ENCODE results near the gene KCNQ5. TPM values are rescaled to one million over a fixed set of nuclear protein-coding genes. Genes with fewer than 3 reads are reported as not detected.
A peak's percentile ranks its signal among the peaks of the same experiment; 100 is the strongest.

Gene KCNQ5
- total RNA-seq, 1 experiment from 2014 or later, result 4.4 TPM

DNA sequence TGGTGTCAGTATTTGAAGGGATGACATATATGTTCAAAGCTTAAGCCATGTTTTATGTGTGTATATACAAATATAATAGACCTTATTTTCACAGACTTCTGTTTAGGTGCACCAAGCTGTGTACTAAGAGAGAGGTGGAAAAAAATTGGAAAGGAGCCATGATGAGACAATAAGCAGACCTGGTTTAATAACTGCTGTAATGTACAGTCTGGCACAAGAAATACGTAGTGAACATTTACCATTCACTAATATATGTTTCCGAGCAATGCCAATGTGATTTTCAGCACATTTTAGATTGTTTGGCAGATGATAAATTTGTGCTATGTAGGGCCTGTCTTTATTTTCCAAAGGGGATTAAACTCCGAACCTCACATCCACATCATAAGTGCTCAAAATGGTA, 487.1 kb downstream of the KCNQ5 start:
- no peak for DNase-seq (ENCODE audit: low read depth)

DNA sequence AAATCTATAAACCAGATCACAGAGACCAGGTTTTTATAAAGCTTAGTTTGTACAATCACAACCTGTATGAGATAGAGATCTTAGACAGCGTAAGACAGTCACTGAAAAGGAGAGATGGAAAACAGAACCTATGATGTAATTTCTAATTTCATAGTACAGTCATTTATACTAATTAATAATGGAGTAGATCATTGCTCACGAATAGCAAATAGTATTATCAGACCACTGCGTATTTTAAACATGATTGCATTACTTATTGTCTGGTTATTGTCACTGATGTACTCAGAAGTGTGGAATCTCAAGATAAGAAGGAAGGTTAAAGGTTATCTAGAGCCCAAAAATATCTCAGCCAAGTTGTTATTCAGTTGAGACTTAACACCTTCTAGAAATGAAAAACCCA, 487.8 kb downstream of the KCNQ5 start:
- DNase-seq (ENCODE audit: low read depth), result no peak

DNA sequence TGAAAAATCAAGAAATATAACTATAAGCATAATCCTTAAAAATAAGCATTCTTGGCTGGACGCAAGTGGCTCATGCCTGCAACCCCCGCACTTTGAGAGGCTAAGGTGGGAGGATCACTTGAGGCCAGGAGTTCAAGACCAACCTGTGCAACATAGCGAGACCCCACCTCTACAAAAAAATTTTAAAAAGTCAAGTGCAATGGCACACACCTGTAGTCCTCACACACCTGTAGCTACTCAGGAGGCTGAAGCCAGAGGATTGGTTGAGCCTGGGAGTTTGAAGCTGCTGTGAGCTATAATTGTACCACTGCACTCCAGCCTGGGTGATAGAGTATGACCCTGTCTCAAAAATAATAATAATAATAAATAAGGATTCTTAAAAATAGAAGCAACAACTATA, 494.5 kb downstream of the KCNQ5 start:
- no peak for DNase-seq (ENCODE audit: low read depth)

DNA sequence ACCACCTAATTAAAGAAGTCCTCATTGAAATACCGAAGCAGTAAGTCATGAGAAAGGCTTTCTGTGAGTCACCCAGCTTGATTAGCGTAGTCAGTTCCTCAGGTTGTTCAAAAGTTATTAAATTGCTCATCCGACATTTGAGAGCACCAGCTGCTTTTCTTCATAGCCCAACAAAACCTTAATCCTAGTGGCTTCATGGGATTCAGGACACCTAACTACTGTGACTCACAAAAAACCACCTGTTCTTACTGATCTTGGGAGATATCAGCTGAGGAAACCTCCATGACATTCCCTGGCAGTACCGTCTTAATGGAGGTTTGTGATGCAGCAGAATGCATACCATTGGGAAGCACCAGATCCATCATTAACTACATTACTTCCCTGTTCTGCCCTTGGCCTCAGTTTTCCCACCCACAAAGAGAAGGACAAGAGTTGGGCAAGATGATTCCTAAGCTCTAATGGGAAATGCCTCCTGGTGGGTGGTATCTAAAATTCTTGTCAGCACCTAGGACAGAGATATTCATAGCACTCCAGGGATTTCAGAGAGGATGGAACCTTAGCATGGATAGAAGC, 499.6 kb downstream of the KCNQ5 start:
- peak; percentile 78 for DNase-seq (ENCODE audit: low read depth)

DNA sequence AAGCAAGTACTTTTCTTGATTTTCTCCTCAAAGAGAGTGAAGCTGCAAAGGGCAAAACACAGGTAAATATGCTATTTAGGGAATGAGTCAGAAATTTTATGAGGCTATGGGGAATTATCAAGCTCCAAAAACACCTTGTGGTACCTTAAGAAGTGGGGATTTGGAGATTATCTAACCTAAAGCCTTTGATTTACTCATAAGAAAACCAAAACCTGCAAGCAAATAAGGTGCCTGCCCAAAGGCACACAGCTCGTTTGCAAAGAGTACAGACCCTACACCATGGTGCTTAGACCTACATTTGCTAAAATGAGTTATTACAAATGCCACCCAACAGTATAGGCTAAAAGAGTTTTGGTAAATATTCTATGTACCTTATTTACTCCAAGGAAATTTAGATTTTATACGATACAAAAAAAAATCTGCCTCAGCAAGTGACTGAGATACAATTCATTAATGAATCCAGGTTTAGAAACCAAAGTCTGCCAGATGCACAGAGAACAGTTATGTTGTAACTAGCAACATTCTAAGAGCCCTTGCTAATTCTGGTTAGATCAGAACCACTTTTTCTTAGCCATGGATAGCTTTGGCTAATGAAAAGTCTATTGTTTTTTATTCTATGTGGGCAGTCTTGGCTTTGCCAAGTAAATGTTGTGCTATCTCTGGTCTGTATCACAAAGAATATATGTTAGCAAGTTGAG, 501.9 kb downstream of the KCNQ5 start:
- no peak for DNase-seq (ENCODE audit: low read depth)

DNA sequence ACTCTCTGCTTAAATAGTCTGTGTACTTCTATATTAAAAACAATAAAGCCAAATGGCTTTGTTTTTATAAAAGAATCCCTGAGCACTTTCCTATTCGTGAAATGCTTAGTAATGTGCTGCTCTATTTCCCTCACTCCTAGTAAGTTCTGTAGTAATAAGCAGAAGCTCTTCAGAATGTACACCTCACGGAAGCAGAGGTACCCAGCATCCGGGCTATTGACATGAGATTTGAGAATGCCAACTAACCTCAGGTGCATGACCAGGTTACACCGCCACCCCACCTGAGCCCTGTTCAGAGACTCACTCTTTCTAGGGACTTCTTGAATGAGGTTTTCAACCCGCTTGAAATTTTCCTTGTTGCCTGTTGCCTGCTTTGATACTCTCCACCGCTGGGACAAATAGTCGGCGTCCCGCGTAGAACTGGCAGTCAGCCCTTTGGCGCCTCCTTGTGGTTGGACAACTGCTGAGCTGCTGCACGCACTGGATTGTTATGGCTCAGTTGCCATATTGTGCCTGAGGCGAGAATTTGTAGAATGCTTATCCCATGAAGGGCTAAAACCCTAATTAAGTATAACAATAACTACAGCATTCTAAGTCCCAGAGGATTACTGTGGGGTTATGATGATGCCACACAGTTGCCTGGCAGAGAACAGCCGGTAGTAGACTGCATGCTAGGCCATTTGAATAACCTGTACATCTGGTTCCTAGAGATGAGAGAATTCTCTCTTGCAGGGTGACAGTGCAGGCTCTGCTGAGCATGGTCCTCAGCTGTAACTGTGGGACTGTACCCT, 508.0 kb downstream of the KCNQ5 start:
- peak; percentile 90 for DNase-seq (ENCODE audit: low read depth)

DNA sequence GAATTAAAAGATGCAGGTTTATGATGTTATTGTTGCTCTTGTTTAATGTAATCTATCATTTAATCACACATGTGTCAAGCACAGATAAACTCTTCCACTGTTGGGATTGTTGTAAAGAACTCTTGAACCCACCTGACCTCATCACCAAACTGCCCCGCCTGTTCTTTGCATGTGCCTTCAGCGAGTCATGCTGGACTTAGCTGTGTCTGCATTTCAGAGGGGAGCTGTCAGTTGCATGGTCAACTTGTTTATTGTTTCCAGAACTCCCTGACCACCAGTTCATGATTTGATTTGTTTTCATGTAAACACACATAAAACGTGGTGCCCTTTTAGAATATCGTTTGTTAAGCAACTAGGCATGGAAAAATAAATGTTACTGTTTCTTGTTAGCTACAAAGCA, 509.8 kb downstream of the KCNQ5 start:
- DNase-seq (ENCODE audit: low read depth), result peak; percentile 23

DNA sequence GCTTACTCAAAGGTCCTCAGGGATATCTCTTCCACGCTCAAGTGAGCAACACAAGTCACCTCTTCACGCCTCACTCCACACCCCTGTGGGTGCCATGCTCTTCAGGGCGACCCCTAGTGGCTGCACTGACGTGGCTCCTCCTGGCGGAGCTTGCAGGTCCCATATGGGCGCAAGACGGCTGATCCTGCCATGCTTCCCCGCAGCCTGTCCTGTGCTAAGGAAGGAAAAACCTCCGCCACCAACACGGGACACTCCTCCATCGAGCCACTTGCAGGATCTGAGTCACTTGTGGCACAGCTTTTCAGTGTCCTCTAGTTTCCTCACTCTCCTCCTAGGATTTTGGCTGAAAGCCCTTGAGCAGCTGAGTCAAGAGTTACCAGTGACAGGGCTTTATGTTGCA, 512.7 kb downstream of the KCNQ5 start:
- DNase-seq (ENCODE audit: low read depth), result peak; percentile 48

DNA sequence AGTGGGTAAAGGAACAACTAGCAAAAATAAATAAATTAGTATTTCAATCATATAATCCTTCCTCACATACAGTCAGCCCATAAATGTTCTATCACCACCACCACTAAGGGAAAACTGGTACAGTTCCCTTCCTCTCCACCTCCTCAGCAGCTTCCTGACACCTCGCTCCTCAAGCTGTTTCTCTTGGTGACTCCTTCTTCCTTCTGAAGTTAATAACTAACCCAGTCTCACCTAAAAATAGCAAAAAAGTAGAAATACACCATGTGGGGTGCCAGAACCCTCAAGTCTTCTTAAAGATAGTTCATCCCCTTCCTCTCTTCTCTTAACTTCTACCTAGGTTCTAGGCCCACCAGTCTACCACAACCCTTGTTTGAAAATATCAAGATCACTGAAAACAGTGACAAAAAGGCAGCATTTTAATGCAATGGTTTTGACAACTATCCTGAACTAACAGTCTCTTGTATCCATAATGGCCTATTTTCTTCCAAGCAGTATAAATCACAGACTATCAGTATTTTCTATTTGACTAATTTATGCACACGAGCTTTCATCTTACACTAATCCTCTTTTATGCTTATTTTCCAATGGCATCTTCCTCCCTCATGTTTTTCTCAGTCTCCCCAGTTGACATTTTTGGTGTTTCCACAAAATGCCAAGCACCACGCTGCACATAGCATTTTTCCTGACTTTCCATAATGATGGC, 518.0 kb downstream of the KCNQ5 start:
- no peak for DNase-seq (ENCODE audit: low read depth)

DNA sequence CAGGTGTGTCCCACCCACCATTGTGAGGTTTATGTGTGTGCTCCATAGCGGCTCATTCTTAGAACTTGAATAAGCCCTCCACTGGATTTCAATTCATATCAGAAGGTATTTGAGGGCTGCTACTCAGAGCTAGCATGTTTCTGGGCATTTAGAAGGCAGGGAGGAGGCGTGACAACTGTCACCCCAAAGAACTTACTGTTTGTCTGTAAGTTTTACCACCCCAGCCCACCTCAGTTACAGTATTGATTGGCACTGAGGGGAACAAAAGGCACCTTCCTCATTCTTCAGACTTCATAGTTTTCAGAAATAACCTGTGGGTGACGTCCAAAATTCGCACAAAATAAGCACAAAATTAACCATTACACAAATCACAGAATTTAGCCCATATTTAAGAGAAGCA, 521.7 kb downstream of the KCNQ5 start:
- DNase-seq (ENCODE audit: low read depth), result no peak

DNA sequence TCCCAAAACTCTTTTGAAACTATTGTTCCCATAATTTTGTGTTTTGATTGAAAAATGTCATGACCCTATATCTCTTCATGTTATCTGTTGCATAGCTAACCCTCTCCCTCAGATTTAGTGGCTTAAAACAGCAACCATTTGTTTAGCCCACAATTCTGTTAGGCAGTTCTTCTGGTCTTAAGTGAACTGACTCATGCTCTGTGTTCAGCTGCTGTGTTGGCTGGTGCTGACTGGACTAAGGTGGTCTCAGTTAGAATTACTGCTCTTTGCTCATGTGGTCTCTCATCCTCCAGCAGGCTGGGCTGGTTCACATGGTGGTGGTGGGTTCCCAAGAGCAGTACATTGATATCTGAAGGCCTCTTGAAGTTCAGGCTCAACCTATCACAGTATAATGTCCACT, 522.7 kb downstream of the KCNQ5 start:
- no peak for DNase-seq (ENCODE audit: low read depth)

DNA sequence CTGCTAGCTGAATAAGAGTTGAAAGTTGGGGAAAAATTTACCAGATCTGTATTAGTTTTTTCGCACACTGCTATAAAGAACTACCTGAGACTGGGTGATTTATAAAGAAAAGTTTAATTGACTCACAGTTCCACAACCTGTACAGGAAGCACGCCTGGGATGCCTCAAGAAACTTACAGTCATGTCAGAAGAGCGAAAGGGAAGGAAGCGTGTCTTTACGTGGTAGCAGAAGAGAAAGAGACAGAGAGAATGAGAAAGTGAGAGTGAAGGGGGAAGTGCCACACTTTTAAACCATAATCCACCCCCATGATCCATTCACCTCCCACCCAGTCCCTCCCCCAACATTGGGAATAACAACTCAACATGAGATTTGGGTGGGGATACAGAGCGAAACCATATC, 523.8 kb downstream of the KCNQ5 start:
- DNase-seq (ENCODE audit: low read depth), result no peak

DNA sequence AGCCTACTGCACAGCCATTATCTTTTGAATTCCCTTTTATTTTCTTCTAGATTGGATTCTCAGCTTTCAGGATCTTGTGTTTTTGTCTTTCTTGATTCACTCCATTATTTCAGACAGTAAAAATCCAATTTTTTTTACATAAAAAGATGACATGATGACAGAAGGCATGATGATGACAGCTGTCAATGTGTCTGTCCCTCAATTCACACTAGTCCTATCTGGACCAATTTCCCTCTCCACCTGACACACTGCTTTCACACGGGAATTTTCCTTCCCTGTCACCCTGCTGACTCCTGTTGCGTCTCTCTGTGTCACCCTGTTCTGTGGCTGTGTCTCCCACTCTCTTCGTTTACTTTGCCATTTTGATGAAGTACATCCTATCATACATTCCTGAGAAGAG, 529.9 kb downstream of the KCNQ5 start:
- DNase-seq (ENCODE audit: low read depth), result no peak

DNA sequence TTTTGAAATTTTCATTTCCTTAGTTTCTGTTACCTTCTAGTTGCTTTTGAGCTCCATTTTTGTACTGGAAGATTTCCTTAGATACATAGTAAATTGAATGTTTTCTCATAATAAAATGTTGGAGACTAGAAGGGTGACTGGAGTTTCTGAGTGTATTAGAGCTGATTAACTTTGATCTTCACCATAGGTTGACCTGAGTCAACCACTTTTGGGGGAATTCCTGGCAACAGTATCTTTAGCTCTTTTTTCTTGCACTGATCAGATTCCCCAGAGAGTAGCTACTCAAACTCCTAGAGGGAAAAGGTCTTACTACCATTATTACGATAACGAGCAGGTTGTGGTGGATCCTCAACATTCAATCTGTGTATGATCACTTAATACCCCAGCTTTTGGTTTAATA, 530.7 kb downstream of the KCNQ5 start:
- DNase-seq (ENCODE audit: low read depth), result no peak

DNA sequence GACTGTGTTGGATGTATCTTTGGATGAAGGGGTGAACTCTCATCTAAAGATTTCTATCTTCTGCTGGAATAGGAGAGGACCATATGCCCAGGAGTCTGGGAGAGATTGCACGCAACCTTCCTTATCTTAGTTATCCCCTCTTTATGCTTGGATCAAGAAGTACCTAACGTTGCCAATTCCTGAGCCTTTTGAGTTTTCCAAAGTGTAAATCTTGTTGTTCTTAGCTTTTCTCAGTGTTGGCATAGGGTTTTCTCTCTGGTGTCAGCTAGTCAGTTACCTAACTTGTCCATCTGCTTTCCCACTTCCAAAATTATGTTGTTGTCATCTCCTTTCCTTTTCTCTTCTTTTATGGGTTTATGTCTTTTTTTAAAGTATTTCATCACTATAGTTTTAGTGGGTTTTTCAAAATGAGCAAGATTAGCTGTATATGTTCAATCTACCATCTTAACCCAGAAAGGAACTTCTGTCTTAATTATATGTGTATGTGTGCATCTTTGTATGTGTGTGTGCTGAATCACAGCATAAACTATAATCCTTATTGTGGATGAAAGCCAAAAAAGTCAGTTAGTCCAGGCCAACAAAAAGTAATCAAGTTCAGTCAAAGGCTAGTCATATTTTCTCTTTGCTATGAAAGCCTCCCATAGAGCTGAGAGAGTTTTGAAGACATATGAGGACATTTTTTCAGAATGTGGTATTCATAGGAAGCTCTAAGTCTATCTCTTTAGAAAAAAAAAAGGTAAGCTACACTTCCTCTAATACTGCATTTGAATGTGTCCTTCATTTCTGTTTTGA, 531.3 kb downstream of the KCNQ5 start:
- no peak for DNase-seq (ENCODE audit: low read depth)

DNA sequence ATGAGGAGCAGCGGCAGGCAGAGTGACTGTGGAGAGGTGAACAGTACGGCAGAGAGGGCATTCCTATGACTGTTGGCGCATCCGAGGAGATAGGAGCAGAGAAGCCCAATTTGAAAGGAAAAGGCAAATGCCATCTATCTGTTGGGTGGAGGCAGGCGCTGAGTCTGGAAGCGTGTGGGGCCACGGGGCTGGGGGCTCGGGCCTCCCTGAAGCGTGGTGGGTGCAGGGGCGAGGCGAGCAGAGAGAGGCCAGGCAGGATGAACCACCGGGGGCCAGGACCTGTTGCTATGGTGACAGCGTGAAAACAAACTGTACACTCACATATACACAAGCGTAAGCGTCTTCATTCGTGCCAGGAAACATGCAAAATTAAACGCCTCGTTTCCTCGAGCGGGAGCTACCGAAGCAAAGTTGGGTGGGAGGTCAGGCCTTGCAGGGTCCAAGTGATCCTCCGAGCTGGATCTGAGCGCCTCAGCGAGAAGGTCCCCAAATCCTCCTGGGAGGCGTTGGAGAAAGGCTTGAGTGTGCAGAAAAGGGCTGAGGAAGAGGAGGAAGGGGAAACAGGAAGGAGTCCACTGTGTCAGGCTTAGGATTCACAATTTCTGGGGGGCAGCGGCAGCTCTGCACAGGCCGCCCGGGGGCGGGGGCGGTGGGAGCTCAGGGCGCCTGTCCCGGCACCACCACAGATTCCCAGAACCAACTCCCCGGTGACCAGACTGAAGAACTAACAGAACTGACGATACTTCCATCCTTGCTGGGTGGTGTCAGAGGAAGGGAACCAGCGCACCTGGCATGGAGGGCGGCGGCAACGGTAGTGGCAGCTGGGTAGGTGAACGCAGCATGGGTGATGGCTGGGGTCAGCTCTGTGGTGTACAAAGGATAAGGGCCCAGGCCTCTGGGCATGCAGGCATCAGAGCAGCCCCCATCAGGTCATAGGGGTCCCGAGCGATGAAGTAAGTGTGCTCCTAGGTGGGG, 535.2 kb downstream of the KCNQ5 start:
- DNase-seq (ENCODE audit: low read depth), result peak; percentile 11

DNA sequence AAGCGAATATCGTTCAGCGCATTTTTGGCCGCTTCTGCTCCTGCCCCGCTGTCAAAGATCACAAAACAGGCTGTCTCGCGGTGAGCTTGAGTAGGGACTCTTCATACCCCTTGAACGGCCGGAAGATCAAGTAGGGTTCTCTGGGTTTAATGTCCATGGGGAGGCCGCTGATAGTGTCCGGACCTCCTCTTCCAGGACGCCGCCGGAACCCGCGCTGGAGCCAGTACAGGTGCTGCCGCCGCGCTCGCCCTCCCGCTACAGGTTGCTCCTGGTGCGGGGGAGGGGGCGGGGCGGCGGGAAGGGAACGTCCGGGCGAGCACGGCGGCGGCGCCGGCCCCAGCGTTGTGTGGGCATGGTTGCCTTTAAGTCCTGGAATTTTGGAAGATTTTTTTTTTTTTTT, 536.0 kb downstream of the KCNQ5 start:
- DNase-seq (ENCODE audit: low read depth), result no peak

DNA sequence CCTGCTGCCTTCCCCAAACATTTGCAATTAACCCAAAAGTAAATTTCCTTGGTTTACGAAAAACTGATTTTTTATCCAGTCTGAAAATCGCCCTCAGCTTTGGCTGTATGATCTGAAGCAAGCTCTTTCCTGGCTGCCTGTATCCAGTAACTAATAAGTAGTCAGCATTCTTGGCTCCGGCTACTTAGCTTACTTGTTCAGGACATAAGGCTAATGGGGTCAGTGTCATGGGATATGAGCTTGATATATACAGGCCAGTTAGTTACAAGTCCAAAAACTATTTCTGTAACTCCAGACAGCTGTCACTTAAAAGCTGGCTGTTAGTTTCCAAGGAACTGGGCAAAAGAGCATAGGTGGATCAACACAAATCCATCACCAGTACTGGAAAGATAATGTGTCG, 547.2 kb downstream of the KCNQ5 start:
- no peak for DNase-seq (ENCODE audit: low read depth)

DNA sequence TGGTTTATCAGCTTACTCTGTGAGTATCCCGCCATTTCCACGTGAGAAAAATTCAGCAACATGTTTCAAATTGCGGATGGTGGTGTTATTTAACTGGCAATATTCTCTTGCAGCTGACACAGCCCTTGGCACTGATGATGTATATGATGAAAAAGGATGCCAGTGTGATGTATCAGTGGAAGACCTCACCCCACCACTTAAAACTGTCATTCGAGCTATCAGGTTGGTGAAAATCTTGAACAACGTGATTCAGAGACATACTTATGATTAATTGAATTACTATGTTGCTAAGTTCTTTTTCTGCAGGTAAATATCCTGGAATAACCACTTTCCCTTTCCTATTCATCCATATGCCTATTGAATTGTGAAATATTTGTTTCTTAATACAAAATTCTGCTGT, 547.8 kb downstream of the KCNQ5 start:
- DNase-seq (ENCODE audit: low read depth), result no peak

DNA sequence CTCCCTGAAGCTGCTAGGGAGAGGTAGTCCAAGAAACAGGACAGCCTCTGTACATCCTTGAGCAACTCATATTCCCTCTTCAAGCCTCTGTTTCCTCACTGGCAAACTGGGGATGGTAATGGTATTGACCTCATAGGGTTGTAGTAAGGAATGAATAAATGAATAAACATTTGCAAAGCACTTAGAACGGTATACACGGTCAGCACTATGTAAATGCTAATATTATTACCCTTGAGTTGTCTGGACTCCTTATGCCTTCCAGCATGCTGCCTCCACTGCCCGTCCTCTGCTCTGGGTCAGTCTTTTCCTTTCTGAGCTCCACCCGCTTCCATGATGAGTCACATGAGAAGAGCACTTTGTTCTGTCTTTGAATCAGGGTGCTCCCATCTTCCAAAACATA, 552.8 kb downstream of the KCNQ5 start:
- no peak for DNase-seq (ENCODE audit: low read depth)

DNA sequence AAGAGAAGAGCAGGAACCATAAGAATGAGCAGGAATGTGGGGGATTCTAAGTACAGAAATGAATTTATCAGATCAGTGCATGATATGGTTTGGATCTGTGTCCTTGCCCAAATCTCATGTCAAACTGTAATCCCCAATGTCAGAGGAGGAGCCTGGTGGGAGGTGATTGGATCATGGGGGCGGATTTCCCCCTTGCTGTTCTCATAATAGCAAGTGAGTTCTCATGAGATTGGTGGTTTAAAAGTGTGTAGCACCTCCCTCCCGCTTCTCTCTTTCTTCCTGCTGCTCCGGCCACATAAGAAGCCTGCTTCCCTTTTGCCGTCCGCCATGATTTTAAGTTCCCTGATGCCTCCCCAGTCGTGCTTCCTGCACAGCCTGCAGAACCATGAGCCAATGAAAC, 554.2 kb downstream of the KCNQ5 start:
- no peak for DNase-seq (ENCODE audit: low read depth)

All from Daoy (cell line).